Glutamatergic neuron (in vitro differentiated cells): Measurements from ENCODE around the gene RBM19. TPM values are rescaled to one million over a fixed set of nuclear protein-coding genes. Genes with fewer than 3 reads are reported as not detected.

Experiments used
- DNase-seq: peaks from one replicate; pipeline ENCODE4 v3.0.0; 2022
- H3K27ac Mint-ChIP-seq: one replicate; pipeline ENCODE4 v1.8.0; 2020; ENCODE audit warnings: mild to moderate bottlenecking, mixed read lengths, inconsistent platforms; ENCODE audit not compliant: unreplicated experiment
- H3K27me3 Mint-ChIP-seq: one replicate; pipeline ENCODE4 v1.8.0; 2020; ENCODE audit warnings: mild to moderate bottlenecking, moderate library complexity, mixed read lengths, inconsistent platforms; ENCODE audit not compliant: unreplicated experiment
- H3K36me3 Mint-ChIP-seq: one replicate; pipeline ENCODE4 v1.8.0; 2020; ENCODE audit warnings: mild to moderate bottlenecking, mixed read lengths, inconsistent platforms; ENCODE audit not compliant: unreplicated experiment
- H3K4me1 Mint-ChIP-seq: one replicate; pipeline ENCODE4 v1.8.0; 2020; ENCODE audit warnings: mild to moderate bottlenecking, low read depth, mixed read lengths, inconsistent platforms; ENCODE audit not compliant: unreplicated experiment
- H3K4me3 Mint-ChIP-seq: one replicate; pipeline ENCODE4 v1.8.0; 2020; ENCODE audit warnings: mild to moderate bottlenecking, mixed read lengths, inconsistent platforms; ENCODE audit not compliant: unreplicated experiment
- H3K9me3 Mint-ChIP-seq: one replicate; pipeline ENCODE4 v1.8.0; 2020; ENCODE audit warnings: mild to moderate bottlenecking, moderate library complexity, mixed read lengths, inconsistent platforms; ENCODE audit not compliant: unreplicated experiment
- CTCF ChIP-seq: fragments of 200-600 bp; sonication (generic); IDR thresholded peaks from one replicate; pipeline ENCODE4 v1.5.0; 2021; ENCODE audit not compliant: partially characterized antibody, unreplicated experiment
- total RNA-seq: library from RNA; stranded (reverse); fragmentation: NEBNext Ultra II Directional; extraction: Animal tissue kit (Norgen Biotek cat#: 25700); gene quantifications from one replicate; pipeline ENCODE4 v1.2.1, GENCODE V29; 2021; ENCODE audit not compliant: unreplicated experiment

RBM19 gene
- total RNA-seq, 1 donor from 2014 or later, result 27.4 TPM

GRCh38 chr12:113854385-113855142, 111.6 kb downstream of the RBM19 start:
- peaks cover 10% of the 10 kb centered on the region for H3K27me3 Mint-ChIP-seq
- DNase-seq, result no peak
- peak overlapping the region; percentile 78 for H3K27ac Mint-ChIP-seq
- H3K9me3 Mint-ChIP-seq, result peaks cover 5% of the 10 kb centered on the region
- no peak for TF ChIP-seq CTCF
- H3K4me3 Mint-ChIP-seq, result no peak overlapping the region
- peaks cover 45% of the 10 kb centered on the region for H3K4me1 Mint-ChIP-seq
- no peaks in the 10 kb centered on the region for H3K36me3 Mint-ChIP-seq

DNA sequence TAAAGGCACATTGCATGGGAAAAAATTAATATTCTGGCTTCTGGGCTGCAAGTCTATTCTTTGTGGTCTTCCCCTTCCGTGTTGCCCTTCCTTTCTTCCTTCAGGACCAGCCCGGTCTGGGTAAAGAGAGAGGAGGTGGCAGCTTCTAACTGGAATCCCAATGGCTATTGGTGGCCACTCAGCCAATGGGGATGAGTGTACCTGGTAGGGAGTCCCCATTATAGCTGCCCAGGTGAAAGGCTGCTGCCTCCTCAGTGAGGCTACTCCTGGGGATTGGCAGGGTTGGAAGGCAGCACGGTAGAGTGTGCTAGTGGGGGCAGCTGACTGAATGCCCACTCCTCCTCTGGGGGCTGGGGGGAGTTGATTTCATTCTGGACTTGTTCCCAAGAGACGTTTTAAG, 112.6 kb downstream of the RBM19 start:
- Mint-ChIP-seq H3K4me1 (peaks cover 47% of the 10 kb centered on the region), H3K9me3 (peaks cover 5% of the 10 kb centered on the region), H3K36me3 (no peaks in the 10 kb centered on the region), H3K27ac (peak overlapping the region; percentile 48), H3K27me3 (peaks cover 6% of the 10 kb centered on the region), H3K4me3 (no peak overlapping the region)
- DNase-seq, result no peak
- no peak for TF ChIP-seq CTCF

GRCh38 chr12:113852695-113853490, 113.2 kb downstream of the RBM19 start:
- H3K36me3 Mint-ChIP-seq, result no peaks in the 10 kb centered on the region
- H3K4me1 Mint-ChIP-seq, result peaks cover 47% of the 10 kb centered on the region
- H3K27ac Mint-ChIP-seq, result peak overlapping the region; percentile 48
- H3K27me3 Mint-ChIP-seq, result peaks cover 6% of the 10 kb centered on the region
- no peak for DNase-seq
- H3K9me3 Mint-ChIP-seq, result peaks cover 5% of the 10 kb centered on the region
- no peak overlapping the region for H3K4me3 Mint-ChIP-seq
- TF ChIP-seq CTCF, result no peak

DNA sequence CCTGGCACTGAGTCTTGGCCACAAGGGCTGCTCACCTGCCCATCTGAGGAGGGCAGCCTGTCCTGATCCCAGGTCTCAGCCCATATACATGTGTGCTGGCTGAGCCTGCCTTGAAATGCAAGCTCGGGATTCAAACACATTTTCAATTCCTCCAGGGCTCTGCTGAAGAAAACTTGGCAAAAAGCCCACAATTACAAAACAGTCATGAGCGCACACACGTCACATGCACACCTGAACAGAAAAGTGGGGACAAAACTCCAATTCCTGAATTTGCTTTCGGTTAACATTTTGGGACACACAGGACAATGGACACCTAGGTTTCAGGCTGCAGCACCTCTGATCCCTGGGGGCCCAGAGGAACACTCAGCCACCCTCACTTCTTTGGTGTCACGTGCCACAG, 113.9 kb downstream of the RBM19 start:
- TF ChIP-seq CTCF, result no peak
- no peak for DNase-seq
- Mint-ChIP-seq H3K4me1 (peaks cover 48% of the 10 kb centered on the region), H3K36me3 (no peaks in the 10 kb centered on the region), H3K9me3 (peaks cover 3% of the 10 kb centered on the region), H3K4me3 (no peak overlapping the region), H3K27ac (no peak overlapping the region), H3K27me3 (peaks cover 4% of the 10 kb centered on the region)
